ENCODE measurements around the gene GPR108. TPM values are rescaled to one million over a fixed set of nuclear protein-coding genes. Genes with fewer than 3 reads are reported as not detected.

GPR108 gene
- total RNA-seq, 2 experiments from 2014 or later = 105 to 107 TPM

DNA sequence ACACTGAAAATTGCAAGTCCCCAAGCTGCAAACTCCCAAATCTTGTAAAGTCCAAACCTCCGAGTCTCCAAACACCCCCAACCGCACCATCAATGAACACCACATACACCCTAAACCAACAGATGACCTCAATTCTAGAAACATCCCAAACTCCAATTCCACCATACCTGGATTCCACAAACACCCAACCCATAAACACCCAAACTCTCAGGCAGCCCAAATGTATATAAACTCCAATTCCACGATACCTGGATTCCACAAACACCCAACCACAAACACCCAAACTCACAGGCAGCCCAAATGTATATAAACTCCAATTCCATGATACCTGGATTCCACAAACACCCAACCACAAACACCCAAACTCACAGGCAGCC, 17.4 kb downstream of the GPR108 start:
- ChIA-PET CTCF (no interaction called here), POLR2A (no interaction called here)
- Mint-ChIP-seq H3K9me3 (peaks cover 5% of the 10 kb centered on the region), H3K4me1 (peaks cover 32% of the 10 kb centered on the region), H3K36me3 (ENCODE audit: low read depth) (no peaks in the 10 kb centered on the region), H3K27me3 (peaks cover 10% of the 10 kb centered on the region), H3K27ac (no peak overlapping the region), H3K4me3 (no peak overlapping the region)
- no peak for DNase-seq

- H3K27ac Mint-ChIP-seq = no peak overlapping the region
- DNase-seq = no peak
- H3K27me3 Mint-ChIP-seq = peaks cover 10% of the 10 kb centered on the region
- CTCF ChIA-PET = no interaction called here
- POLR2A ChIA-PET = no interaction called here
- H3K36me3 Mint-ChIP-seq (ENCODE audit: low read depth) = no peaks in the 10 kb centered on the region
- H3K4me1 Mint-ChIP-seq = peaks cover 30% of the 10 kb centered on the region
- H3K9me3 Mint-ChIP-seq = peaks cover 5% of the 10 kb centered on the region
- no peak overlapping the region for H3K4me3 Mint-ChIP-seq
Measured at GRCh38 chr19:6719540-6719861, 17.9 kb downstream of the GPR108 start.

DNA sequence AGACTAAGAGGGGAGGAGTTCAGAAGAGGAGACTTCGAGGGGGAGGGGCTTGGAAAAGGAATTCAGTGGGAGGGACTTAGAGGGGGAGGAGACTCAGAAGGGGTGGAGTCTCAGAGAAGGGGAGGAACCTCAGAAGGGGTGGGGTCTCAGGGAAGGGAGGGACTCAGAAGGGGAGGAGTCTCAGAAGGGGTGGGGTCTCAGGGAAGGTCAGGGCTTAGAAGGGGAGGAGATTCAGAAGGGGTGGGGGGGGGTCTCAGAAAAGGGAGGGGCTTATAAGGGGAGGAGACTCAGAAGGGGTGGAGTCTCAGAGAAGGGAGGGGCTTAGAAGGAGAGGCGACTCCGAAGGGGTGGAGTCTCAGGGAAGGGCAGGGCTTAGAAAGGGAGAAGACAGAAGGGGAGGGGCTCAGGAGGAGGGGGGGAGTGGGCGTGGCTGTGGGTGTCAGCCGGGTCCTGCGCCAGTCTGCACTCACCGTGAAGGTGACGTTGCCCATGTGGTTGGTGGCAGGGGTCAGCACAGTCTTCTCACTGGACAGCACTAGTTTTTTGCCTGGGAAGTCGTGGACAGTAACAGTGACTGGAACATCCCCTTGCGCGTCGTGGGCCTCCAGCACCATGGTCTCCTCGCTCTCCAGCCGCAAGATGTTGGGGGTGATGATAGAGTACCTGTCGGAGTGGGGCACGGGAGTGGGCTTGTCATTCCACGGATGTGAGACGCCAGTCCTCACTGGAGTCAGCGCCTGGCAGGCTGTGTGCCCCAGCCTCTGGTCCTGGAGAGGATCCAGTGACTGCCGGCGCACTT, 18.4 kb downstream of the GPR108 start:
- Mint-ChIP-seq H3K27me3 (peaks cover 10% of the 10 kb centered on the region), H3K4me3 (no peak overlapping the region), H3K4me1 (peaks cover 30% of the 10 kb centered on the region), H3K36me3 (ENCODE audit: low read depth) (no peaks in the 10 kb centered on the region), H3K9me3 (peaks cover 5% of the 10 kb centered on the region), H3K27ac (no peak overlapping the region)
- CTCF ChIA-PET = interaction anchor here (0.8 kb wide), 2 partner anchors 88 to 307 kb away, joined by 4 read pairs; no protein-coding TSS in a partner anchor
- POLR2A ChIA-PET = no interaction called here
- DNase-seq = peak; percentile 34

DNA sequence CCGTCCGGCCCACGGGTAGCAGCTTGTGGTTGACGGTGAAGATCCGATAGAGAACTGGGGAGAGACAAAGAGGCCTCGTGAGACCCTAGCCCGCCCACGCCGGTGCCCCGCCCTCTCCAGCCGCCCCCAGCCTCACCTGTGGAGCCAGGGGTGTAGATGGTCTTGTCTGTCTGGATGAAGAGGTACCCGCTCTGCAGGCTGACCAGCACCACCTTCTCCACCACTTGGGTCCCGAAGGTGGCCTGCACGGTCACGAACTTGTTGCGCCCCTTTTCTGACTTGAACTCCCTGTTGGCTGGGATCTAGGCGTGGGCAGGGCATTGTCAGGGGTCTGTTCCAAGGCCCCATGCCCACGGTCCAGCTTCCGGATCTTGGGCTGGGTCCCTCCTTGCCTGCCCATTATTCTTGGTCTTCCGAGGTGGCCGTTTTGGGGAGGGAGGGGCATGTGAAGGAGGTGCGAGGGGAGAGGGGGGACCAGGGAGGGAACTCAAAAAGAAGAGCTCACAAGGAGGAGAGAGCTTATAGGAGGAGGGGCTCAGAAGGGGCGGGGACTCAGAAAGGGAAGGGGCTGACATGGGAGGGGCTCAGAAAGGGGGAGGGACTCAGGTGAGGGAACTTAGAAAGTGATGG, 19.2 kb downstream of the GPR108 start:
- POLR2A ChIA-PET = interaction anchor here (0.6 kb wide), 1 partner anchor 196 kb away, joined by 4 read pairs; no protein-coding TSS in a partner anchor
- H3K9me3 Mint-ChIP-seq = peaks cover 5% of the 10 kb centered on the region

DNA sequence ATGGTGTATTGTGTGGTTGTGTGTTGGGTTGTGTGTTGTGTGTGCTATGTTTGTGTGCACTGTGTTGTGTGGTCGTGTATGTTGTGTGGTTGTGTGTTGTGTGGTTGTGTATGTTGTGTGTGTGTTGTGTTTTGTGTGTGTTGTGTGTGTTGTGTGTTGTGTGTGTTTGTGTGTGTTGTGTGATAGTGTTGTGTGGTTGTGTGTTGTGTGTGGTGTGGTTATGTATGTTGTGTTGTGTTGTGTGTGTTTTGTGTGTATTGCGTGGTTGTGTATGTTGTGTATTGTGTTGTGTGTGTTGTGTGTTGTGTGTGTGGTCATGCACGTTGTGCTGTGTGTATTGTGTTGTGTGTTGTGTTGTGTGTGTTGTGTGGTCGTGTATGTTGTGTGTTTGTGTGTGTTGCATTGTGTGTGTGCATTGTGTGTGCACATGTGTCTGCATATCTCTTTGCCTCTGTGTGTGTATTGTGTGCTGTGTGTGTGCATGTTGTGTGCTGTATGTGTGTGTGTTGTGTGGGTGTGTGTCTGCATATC, 19.9 kb downstream of the GPR108 start:
- Mint-ChIP-seq H3K27me3 (peaks cover 8% of the 10 kb centered on the region), H3K9me3 (peaks cover 5% of the 10 kb centered on the region), H3K27ac (peak overlapping the region; percentile 13), H3K4me3 (no peak overlapping the region), H3K36me3 (ENCODE audit: low read depth) (no peaks in the 10 kb centered on the region), H3K4me1 (peaks cover 24% of the 10 kb centered on the region)
- no peak for DNase-seq
- ChIA-PET POLR2A (no interaction called here), CTCF (no interaction called here)

More for the DNA sequence above, 19.2 kb downstream of the GPR108 start:
- H3K4me1 Mint-ChIP-seq = peaks cover 27% of the 10 kb centered on the region
- no peak overlapping the region for H3K27ac Mint-ChIP-seq
- no peak overlapping the region for H3K4me3 Mint-ChIP-seq
- CTCF ChIA-PET = interaction anchor here (0.8 kb wide), 2 partner anchors 87 to 306 kb away, joined by 4 read pairs; no protein-coding TSS in a partner anchor
- H3K36me3 Mint-ChIP-seq (ENCODE audit: low read depth) = no peaks in the 10 kb centered on the region
- no peak for DNase-seq
- H3K27me3 Mint-ChIP-seq = peaks cover 8% of the 10 kb centered on the region

DNA sequence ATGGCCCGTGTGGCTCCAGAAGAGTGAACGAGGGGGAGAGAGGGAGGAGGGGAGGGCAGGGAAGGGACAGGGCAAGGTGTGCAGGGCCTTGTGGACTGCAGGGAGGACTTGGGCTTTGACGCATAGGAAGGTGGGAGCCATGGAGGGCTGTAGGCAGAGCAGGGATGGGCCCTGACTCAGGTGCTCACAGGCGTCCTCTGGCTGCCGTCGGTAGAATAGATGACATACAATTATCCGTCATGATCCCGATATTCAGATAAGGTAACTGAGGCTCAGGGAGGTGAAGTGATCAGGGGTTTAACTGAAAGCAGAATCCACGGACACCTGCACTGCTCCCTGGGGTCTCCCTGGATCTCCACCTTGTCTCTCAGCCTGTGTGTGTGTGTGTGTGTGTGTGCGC, 20.3 kb downstream of the GPR108 start:
- no peak for DNase-seq
- no peaks in the 10 kb centered on the region for H3K36me3 Mint-ChIP-seq (ENCODE audit: low read depth)
- H3K27ac Mint-ChIP-seq = peak overlapping the region; percentile 13
- peaks cover 22% of the 10 kb centered on the region for H3K4me1 Mint-ChIP-seq
- POLR2A ChIA-PET = no interaction called here
- CTCF ChIA-PET = interaction anchor here (1.5 kb wide), 1 partner anchor 86 kb away, joined by 5 read pairs; no protein-coding TSS in a partner anchor
- H3K4me3 Mint-ChIP-seq = no peak overlapping the region
- peaks cover 5% of the 10 kb centered on the region for H3K9me3 Mint-ChIP-seq
- H3K27me3 Mint-ChIP-seq = peaks cover 8% of the 10 kb centered on the region

GRCh38 chr19:6716610-6716970, 20.8 kb downstream of the GPR108 start:
- Mint-ChIP-seq H3K27ac (no peak overlapping the region), H3K36me3 (ENCODE audit: low read depth) (no peaks in the 10 kb centered on the region), H3K4me3 (no peak overlapping the region), H3K9me3 (peaks cover 5% of the 10 kb centered on the region), H3K4me1 (peaks cover 18% of the 10 kb centered on the region), H3K27me3 (peaks cover 9% of the 10 kb centered on the region)
- ChIA-PET CTCF (interaction anchor here (0.6 to 1.5 kb wide), 3 partner anchors 75 to 155 kb away, joined by 3 to 5 read pairs (median 3); no protein-coding TSS in a partner anchor), POLR2A (interaction anchor here (1.3 kb wide), 1 partner anchor 62 kb away, joined by 3 read pairs; no protein-coding TSS in a partner anchor)
- no peak for DNase-seq

GRCh38 chr19:6714749-6715555, 22.4 kb downstream of the GPR108 start:
- no peak overlapping the region for H3K27ac Mint-ChIP-seq
- ChIA-PET POLR2A (no interaction called here), CTCF (interaction anchor here (1.0 kb wide), 1 partner anchor 23 kb away, joined by 3 read pairs; no protein-coding TSS in a partner anchor)
- H3K27me3 Mint-ChIP-seq = peaks cover 26% of the 10 kb centered on the region
- peaks cover 5% of the 10 kb centered on the region for H3K9me3 Mint-ChIP-seq
- H3K4me1 Mint-ChIP-seq = peaks cover 19% of the 10 kb centered on the region
- H3K4me3 Mint-ChIP-seq = no peak overlapping the region
- no peak for DNase-seq
- no peaks in the 10 kb centered on the region for H3K36me3 Mint-ChIP-seq (ENCODE audit: low read depth)

DNA sequence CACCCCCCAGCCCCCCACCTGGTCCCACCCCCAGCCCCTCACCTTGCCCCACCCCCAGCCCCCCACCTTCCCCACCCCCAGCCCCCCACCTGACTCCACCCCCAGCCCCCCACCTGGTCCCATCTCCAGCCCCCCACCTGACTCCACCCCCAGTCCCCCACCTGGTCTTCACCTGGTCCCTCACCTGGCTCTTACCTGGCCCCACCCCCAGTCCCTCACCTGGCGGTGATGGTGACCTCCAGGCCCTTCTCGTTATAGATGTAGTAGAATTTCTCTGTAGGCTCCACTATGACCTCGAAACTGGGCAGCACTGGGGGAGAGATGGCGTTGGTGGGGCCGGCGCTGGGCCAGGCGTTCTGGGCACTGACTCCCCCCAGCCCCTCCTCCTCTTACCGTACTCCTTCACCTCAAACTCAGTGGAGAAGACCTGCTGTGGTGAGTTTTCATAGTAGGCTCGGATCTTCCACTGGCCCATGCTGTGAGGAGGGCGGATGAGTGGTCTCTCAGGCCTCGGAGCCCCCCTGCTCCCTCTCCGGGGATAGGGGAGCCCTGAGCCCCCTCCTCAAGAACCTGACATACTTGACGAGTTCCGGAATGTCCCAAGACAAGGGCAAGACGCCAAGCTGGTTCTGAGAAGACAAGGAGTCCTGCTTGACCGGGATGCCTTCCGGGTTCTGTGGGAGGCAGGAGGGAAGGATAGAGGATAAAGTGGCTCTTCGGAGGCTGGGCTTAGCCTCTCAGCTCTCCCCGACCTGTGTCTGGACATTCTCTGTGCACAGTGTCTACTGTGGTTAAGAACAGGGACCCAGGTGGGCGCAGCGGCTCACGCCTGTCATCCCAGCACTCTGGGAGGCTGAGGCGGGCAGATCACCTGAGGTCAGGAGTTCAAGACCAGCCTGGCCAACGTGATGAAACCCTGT, 23.3 kb downstream of the GPR108 start:
- ChIA-PET POLR2A (no interaction called here), CTCF (no interaction called here)
- H3K9me3 Mint-ChIP-seq = peaks cover 5% of the 10 kb centered on the region
- H3K27me3 Mint-ChIP-seq = peaks cover 35% of the 10 kb centered on the region
- H3K36me3 Mint-ChIP-seq (ENCODE audit: low read depth) = no peaks in the 10 kb centered on the region
- no peak overlapping the region for H3K4me3 Mint-ChIP-seq
- peaks cover 14% of the 10 kb centered on the region for H3K4me1 Mint-ChIP-seq
- DNase-seq = no peak
- H3K27ac Mint-ChIP-seq = no peak overlapping the region

- H3K4me3 Mint-ChIP-seq = no peak overlapping the region
- H3K4me1 Mint-ChIP-seq = peaks cover 14% of the 10 kb centered on the region
- peaks cover 42% of the 10 kb centered on the region for H3K27me3 Mint-ChIP-seq
- CTCF ChIA-PET = no interaction called here
- H3K9me3 Mint-ChIP-seq = peaks cover 5% of the 10 kb centered on the region
- no peak overlapping the region for H3K27ac Mint-ChIP-seq
- no peaks in the 10 kb centered on the region for H3K36me3 Mint-ChIP-seq (ENCODE audit: low read depth)
- no peak for DNase-seq
- POLR2A ChIA-PET = no interaction called here
Measured at GRCh38 chr19:6712692-6713670, 24.4 kb downstream of the GPR108 start.

- CTCF ChIA-PET = no interaction called here
- H3K4me3 Mint-ChIP-seq = no peak overlapping the region
Measured at GRCh38 chr19:6712231-6712630, 25.1 kb downstream of the GPR108 start.

More at GRCh38 chr19:6712231-6712630, 25.1 kb downstream of the GPR108 start:
- peaks cover 38% of the 10 kb centered on the region for H3K27me3 Mint-ChIP-seq
- no peak for DNase-seq
- H3K9me3 Mint-ChIP-seq = no peaks in the 10 kb centered on the region
- POLR2A ChIA-PET = no interaction called here
- H3K36me3 Mint-ChIP-seq (ENCODE audit: low read depth) = no peaks in the 10 kb centered on the region
- H3K27ac Mint-ChIP-seq = no peak overlapping the region
- H3K4me1 Mint-ChIP-seq = peaks cover 8% of the 10 kb centered on the region

Measured in activated CD4-positive, alpha-beta memory T cell treated with anti-CD3 and anti-CD28 coated beads, Interleukin-2, amount 10 ng/mL, durations not matched to agents 7 days and 5 days (primary cell).